GM18858 (cell line): Measurements from ENCODE around the gene HBB.

Experiments
- ATAC-seq: cut with Tn5 transposase; IDR thresholded peaks from one replicate; pipeline ENCODE4 v1.9.1; 2021; ENCODE audit not compliant: unreplicated experiment

The HBB gene

DNA sequence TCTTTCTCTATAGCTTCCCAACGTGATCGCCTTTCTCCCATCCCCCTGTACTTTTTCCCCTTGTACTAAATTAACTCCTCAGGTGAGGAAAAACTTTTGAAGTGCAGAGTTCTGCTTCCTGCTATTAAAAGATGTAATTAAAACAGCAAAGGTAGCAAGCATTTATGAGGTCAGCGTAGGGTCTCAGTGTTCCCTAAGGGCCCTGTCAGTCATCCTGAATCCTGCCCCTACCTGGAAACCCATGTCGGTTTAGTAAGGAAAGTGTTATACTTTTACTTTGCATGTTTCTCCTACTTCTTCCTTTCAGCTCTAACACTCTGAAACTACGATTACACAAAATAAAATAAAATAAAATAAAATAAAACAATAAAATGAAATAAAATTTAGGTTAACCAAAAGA lies 1.3 kb upstream of the HBB start:
- ATAC-seq = no peak

GRCh38 chr11:5227681-5228080 lies 810 bp upstream of the HBB start:
- no peak for ATAC-seq

GRCh38 chr11:5225480-5225871 lies 1.4 kb downstream of the HBB start:
- no peak for ATAC-seq

DNA sequence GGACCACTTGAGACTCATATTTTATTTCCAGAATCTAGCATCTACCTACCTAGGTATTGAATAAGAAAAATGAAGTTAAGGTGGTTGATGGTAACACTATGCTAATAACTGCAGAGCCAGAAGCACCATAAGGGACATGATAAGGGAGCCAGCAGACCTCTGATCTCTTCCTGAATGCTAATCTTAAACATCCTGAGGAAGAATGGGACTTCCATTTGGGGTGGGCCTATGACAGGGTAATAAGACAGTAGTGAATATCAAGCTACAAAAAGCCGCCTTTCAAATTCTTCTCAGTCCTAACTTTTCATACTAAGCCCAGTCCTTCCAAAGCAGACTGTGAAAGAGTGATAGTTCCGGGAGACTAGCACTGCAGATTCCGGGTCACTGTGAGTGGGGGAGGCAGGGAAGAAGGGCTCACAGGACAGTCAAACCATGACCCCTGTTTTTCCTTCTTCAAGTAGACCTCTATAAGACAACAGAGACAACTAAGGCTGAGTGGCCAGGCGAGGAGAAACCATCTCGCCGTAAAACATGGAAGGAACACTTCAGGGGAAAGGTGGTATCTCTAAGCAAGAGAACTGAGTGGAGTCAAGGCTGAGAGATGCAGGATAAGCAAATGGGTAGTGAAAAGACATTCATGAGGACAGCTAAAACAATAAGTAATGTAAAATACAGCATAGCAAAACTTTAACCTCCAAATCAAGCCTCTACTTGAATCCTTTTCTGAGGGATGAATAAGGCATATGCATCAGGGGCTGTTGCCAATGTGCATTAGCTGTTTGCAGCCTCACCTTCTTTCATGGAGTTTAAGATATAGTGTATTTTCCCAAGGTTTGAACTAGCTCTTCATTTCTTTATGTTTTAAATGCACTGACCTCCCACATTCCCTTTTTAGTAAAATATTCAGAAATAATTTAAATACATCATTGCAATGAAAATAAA lies 2.1 kb downstream of the HBB start:
- no peak for ATAC-seq

- ATAC-seq = no peak
These were observed 3.2 kb downstream of the HBB start for GRCh38 chr11:5223686-5224085.

DNA sequence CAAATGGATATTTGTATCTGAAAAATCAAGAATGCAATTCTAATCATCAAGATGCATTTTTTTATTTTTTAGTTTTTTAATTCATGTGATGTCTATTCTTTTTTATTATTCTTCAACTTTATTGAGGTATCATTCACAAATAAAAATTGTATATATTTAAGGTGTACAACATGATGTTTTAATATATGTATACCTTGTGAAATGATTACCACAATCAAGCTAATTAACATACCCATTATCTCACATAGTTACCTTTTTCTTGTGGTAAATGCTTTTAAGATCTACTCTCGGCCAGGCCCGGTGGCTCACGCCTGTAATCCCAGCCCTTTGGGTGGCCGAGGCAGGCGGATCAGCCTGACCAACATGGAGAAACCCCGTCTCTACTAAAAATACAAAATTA lies 3.7 kb downstream of the HBB start:
- no peak for ATAC-seq

DNA sequence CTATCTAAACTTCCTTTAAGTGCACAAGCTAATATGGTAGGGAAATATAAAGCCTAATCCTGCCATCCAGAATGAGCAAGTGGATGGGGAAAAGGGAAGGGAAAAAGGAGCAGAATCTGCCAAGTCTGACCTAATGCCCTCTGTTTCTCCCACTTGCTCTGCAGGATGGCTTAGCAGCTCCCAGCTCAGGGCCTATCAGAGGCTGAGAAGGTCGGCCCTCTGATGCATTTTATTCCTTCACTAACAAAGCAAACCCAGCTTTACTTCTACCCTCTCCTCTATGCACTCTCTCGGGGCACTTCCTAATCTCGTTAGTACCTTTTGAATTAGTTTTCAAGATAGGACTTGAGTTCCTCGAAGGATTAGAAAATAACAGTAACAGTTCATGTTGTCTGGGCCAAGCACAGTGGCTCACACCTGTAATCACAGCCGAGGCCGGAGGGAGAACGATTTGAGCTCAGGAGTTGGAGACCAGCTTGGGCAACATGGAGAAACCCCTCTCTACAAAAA lies 16.4 kb downstream of the HBB start:
- no peak for ATAC-seq

DNA sequence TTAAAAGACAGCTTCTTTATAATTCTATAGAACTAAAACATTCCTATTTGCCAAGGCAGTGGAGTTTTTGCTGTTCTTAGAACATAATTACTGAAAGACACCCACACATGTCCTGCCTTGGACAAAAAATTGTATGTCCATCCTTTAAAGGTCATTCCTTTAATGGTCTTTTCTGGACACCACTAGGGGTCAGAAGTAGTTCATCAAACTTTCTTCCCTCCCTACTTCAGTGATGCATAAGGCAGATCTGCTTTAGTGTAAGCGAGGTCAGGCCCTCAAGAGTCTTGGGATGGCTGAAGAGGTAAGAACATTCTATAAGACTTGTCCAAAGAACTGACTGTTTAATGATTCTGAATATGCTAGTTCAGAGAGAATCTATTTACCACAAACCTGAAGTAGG lies 22.1 kb downstream of the HBB start:
- ATAC-seq = peak; percentile 49

DNA sequence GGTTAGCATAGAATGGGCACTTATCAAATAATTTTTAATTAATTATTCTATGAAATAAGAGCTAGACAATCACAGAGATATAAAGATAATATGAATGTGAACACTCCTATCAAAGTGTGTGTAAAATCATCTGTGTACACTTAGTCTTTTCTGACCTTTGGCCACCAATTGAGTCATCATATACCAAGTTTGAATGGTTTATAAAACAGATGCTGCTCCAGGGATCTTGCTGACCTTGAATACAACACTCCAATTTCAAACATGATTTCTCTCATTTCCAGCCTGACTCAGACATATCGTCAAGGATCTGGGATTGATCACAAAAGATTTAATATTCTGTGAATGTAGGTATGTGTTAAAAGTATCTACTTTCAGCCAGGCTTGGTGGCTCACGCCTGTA lies 23.5 kb downstream of the HBB start:
- ATAC-seq = no peak

DNA sequence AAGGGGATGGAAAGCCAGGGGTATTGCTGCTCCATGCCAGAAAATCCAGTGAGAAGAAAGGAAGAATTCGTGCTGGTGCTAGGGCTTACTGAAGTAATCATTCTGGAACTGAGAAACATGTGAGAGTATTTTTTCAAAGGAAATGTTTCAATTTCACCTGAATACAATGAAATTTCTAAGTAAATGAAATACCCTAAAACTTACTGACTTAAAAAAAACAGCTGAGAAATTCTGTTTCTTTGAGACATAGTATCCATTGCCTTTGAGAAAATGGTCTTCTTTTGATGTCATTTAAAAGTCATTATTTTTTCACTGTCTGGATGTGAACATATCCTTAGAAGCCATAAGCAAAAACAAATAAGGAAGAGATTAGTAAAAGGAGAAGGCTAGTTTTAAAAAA lies 26.3 kb downstream of the HBB start, which contains the start of gene OR51V1:
Gene OR51V1, minus strand, starts transcription at position 101 of the 400 bp plus-strand sequence. Its CDS starts 0 bp downstream, at position 101.
- ATAC-seq = no peak

- ATAC-seq = no peak
These were observed 28.6 kb downstream of the HBB start for GRCh38 chr11:5198285-5198684.

GRCh38 chr11:5197536-5197935 lies 29.3 kb downstream of the HBB start:
- ATAC-seq = no peak

DNA sequence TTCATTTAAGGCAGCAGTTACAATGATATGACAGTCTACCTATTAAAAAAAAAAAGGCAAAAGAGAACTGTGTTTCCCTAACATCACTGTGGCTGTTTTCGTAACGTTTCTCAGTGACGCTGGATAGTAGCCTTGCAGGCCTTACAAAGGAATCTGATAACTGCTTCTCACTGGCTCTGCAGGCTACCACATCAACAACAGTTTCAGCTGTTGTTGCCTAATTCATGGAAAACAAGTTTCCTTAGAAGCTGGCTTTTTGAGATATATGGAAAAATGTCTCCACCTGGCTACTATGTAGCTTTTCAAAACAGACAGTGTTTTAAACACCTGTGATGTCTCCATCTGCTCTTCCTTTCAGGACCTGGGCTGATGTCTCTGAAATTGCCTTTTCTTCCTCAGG lies 30.1 kb downstream of the HBB start:
- ATAC-seq = no peak

GRCh38 chr11:5196067-5196466 lies 30.8 kb downstream of the HBB start:
- no peak for ATAC-seq

- no peak for ATAC-seq
These were observed 34.1 kb downstream of the HBB start for GRCh38 chr11:5192738-5193137.

DNA sequence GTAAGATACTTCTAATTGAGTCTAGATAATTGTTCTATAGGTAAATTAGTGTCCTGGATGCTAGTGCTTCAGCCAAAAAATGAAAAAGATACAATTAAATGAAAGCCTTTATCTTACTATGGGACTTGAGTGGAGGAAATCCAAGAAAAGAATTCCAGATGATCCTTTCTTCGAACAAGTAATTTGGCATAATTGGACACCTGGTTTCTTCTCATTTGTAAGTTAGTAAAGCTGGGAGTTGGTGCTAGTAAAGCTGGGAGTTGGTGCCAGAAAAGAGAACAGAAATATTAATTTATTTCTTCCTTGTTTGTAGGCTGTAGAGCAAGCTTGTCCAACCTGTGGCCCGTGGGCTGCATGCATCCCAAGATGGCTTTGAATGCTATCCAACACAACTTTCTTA lies 38.7 kb downstream of the HBB start:
- ATAC-seq = no peak

- no peak for ATAC-seq
These were observed 48.6 kb downstream of the HBB start for GRCh38 chr11:5178046-5178837.
